Activated naive CD4-positive, alpha-beta T cell (primary cell): ENCODE measurements around the gene BMPR1A.
A peak's percentile ranks its signal among the peaks of the same experiment; 100 is the strongest.

Experiments used
- DNase-seq, 4 experiments: peaks; one replicate each; lab custom pipeline; 2025; lab: John Stamatoyannopoulos, UW

BMPR1A gene

DNA sequence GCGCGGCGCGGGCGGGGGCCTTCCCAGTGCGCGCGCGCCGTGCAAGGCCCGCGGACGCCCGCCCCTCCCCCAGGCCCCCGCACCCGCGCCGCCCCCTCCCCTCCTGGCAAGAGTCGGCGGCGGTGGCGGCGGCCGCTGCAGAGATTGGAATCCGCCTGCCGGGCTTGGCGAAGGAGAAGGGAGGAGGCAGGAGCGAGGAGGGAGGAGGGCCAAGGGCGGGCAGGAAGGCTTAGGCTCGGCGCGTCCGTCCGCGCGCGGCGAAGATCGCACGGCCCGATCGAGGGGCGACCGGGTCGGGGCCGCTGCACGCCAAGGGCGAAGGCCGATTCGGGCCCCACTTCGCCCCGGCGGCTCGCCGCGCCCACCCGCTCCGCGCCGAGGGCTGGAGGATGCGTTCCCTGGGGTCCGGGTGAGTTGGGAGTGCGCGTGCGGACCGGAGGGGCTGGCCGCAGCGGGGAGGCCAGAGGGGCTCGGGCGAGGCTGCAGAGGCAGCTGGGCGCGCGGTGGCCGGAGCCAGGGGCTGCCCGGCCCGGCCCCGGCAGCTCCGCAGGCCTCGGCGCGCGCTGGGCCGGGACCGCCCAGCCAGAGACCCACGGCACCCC, at the start of gene BMPR1A:
Gene BMPR1A (plus strand): TSS at position 109 of the 602 bp plus-strand sequence. CDS start 119,400 bp downstream, outside the sequence.
- DNase-seq: no peak

DNA sequence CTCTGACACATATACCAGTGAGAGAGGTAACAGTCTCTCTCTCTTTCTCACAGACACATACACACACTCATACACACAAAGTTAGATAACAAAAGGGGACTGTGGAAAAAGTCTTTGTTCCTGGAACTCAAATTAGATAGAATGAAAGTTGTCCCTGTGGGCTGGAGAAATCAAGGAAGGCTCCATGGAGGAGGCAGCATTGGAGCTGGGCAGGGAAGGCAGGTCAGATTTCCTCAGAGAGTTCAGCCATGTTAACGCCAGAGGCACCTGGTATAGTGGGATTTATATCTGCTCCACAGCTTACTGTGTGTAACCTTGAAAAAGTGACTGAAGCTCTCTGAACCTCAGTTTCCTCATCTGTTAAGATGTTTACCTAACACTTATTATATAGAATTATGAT, 49.4 kb upstream of the BMPR1A start:
- DNase-seq: no peak

- no peak for DNase-seq
These were observed 48.9 kb upstream of the BMPR1A start for GRCh38 chr10:86707505-86707904.

GRCh38 chr10:86708068-86708782, 48.2 kb upstream of the BMPR1A start:
- DNase-seq: no peak

DNA sequence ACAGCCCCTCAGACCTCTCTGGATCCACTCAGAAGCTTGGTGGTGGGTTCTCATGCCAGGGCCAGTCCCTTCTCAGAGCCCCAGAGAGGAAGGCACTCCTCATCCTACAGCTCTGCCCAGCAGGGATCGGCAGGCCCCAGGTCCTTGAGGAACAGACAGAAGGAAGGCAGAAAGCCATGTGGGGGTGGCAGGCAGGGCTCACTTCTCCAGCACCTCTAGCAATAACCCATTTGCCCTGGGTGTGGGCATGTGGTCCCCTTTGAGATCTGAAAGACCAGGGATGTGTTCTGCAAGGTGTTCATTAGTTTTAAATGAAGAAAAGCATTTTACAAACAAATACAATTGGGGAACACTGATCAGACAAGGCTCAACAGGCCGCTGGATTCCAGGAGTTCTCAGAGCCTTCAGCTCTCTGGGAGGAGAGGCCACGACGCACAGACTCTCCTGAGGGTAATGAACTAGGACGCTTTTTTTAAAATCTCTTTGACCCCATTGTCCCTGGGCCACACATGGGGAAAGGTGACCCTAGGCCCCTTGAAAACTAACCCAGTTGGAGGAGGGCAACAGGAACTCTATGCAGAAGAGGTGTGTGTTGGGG, 47.5 kb upstream of the BMPR1A start:
- no peak for DNase-seq

- no peak for DNase-seq
These were observed 46.8 kb upstream of the BMPR1A start for GRCh38 chr10:86709396-86710185.

GRCh38 chr10:86710987-86711512, 45.4 kb upstream of the BMPR1A start:
- DNase-seq: peak; percentile 49 to 80 (median 60)

DNA sequence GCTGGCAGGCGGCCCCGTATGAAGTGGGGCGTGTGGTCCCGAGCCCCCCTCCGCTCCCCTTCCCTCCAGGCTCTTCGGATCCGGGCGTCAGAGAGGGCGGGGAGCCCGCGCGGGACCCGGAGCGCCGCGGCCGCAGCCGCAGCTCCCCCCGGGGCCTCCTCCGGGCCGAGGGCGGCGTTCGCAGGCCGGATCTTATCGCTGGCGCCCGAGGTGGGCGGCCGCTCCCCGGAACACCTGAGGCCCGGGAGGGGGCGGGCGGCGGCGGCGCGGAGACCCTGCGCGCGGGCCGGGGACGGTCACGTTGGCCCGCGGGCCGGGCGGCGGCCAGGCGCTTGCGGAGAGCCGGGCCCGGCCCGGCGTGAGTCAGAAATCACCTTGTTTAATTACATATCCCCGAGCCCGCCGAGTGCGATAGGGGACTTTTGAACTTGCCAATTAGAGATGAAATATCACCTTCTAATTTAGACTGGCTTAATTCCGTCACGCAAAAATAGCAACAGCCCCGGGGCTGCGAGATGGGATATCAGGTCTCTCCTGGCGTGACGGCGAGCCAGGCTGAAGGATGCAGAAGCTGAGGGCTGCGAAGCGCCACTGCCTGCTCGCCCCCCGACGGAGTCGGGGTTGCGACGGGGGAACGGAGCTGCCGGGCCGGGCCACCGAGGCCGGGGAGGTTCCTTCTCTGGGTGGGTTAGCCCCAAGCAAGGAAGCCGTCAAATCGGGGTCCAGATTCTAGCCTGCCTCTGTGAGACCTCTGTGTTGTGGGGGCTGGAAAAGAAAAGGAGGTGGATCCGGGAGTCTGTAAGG, 44.7 kb upstream of the BMPR1A start:
- DNase-seq: peak in 3 of 4 experiments; percentile 28 to 45 (median 45)

DNA sequence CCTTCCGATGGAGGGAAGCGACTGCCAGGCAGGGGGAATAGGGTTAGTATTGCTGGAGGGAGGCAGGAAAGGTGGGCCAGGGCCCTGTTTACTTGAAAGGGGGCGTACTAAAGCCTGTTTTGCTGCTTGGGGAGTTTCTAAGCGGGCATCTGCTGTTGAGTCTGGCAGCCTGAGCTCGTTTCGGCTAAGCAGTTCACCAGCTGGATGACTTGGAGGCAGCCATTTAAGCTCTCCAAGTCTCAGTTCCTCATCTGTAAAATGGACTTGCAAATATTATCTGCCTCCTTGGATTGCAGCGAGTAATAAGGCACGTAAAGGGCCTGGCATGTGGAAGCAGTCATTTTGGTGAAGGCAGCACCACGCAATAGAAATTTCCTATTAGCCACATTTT, 44.1 kb upstream of the BMPR1A start:
- DNase-seq: no peak

DNA sequence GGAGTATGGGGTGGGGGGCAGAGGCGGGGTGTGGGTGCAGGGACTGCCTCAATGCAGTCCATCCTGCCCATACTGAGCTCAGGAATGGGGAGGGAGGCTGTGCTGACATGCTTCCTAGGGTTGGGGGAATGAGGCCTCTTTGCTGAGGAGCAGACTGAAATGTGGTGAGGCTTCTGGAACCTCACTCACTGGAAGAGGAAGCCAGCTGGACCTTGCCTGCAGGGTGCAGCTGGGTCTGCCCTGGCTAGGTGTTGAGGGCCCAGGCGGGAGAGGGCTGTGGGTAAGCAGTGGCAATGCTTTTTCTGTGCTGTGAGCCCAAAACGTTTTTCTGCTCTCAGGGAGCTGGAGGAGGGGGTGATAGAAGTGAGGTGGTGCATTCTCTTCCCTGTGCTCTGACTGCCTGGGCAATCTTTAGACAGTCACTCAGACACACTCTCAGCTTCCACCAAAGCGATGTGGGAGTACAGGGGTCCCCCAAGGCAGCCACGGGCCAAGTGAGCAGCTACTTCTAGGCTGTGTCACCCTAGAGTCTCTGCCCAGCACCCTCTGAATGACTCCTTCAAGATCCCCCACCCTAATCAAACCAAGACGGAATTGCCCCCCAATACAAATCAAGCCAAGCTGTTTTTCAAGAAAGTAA, 41.1 kb upstream of the BMPR1A start:
- no peak for DNase-seq

DNA sequence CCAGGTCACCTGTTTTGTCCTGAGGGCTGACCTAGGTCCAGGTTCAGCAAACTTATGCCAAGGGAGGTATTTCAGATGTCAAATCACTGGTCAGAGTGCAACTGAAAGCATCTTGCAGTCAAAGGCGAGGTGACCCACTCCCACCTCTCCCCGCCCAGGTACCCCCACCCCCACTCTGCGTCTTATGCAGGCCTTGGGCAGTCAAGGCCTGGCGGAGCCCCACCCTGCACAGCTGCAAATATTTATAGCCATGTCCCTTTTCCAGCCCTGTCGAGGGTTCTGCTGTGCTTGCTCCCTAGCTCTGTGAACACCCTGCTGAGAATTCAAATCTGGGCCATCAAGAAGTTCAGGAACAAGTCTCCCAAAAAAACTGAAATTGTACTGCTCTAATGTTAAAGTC, 40.6 kb upstream of the BMPR1A start:
- DNase-seq: no peak

DNA sequence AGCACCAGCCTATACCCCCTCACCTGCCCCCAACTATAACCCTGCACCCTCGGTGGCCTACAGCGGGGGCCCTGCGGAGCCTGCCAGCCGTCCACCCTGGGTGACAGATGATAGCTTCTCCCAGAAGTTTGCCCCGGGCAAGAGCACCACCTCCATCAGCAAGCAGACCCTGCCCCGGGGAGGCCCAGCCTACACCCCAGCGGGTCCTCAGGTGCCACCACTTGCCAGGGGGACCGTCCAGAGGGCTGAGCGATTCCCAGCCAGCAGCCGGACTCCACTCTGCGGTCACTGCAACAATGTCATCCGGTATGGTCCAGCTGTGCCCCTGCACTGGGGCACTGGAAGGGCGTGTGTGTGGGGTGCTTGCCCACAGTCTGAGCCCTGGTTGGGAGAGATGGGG, 40.0 kb upstream of the BMPR1A start:
- DNase-seq: no peak

DNA sequence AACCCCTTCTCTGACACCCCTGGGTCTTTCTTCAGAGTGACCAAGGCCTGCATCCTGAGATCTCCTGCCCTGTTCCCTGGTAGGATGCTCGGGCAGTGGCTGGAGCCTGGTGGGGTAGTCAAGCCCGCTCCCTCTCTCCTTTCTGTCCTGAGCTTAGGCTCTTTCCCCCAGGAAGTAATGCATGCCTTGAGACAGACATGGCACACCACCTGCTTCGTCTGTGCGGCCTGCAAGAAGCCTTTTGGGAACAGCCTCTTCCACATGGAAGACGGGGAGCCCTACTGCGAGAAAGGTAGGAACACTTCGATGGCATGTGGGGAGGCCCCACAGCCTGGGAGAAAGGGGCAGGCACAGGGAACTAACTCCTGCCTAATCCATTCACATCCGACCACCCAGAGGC, 37.9 kb upstream of the BMPR1A start:
- DNase-seq: no peak

- no peak for DNase-seq
These were observed 35.2 kb upstream of the BMPR1A start for GRCh38 chr10:86721232-86721631.

DNA sequence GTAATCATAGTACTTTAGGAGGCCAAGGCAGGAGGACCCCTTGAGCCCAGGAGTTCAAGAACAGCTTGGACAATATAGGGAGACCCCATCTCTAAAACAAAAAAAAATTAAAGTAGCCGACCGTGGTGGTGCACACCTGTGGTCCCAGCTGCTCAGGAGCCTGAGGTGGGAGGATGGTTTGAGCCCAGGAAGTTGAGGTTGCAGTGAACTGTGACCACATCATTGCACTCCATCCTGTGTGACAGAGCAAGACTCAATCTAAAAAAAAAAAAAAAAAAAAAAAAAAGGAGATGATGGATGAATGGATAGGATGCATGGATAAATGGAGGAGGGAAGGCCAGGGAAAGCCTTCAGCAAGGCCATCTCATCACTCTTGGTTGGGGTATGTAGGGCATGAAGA, 33.4 kb upstream of the BMPR1A start:
- no peak for DNase-seq

- no peak for DNase-seq
These were observed 32.0 kb upstream of the BMPR1A start for GRCh38 chr10:86724445-86724844.

DNA sequence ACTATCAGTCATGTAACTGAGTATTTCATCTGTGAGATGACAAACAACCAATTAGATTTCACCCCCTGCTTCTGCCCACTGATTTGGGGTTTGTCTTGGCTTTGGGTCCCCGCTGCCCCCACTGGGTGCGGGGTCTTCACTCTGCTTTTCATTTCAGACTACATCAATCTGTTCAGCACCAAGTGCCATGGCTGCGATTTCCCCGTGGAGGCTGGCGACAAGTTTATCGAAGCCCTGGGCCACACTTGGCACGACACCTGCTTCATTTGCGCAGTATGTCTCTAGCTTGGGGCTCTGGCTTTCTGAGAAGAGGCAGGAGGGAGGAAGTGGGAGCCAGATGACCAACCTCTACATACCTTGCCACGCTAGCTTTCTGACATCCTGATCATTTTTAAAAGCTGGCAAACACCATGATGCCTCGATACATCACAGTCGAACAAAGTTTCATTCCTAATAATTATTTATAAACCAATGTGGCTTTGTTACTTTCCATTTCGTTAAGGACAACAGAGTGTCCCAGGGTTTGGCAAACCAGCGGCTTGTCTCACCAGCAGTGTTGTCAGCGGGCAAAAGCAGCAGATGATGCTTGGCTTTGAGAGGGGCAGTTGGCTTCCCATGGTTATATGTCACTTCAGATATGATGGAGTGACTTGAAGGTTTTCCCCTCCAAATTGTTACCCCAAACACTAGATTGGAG, 30.3 kb upstream of the BMPR1A start:
- DNase-seq: no peak

DNA sequence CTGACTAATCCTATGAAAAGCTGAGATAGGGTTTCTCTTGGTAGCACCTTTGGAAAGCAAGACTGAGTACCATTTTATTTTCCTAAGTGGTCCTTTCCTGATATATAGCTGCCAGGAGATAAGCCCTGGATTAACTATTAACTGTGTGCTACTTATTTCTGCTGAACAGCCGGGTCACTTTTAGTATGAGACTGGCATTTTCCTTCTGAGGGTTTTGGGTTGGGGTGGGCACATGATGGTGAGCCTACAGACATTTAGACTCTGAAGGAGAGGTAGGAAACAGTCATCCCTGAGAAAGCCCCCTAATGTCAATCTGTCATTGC, 29.8 kb upstream of the BMPR1A start:
- no peak for DNase-seq

DNA sequence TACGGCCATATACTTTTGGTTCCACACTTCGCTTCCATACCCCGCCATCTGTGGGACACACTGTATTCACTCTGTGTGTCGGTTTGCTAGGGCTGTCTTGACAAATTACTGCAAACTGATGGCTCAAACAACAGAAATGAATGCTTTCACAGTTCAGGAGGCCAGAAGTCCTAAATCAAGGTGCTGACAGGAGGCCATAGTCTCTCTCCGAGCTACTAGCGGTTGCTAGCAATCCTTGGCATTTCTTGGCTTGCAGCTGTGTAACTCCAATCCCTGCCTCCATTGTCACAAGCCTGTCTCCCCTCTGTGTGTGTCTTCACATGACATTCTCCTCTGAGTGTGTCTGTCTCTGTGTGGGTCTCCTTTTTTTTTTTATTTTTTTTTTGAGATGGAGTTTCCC, 28.9 kb upstream of the BMPR1A start:
- DNase-seq: no peak

DNA sequence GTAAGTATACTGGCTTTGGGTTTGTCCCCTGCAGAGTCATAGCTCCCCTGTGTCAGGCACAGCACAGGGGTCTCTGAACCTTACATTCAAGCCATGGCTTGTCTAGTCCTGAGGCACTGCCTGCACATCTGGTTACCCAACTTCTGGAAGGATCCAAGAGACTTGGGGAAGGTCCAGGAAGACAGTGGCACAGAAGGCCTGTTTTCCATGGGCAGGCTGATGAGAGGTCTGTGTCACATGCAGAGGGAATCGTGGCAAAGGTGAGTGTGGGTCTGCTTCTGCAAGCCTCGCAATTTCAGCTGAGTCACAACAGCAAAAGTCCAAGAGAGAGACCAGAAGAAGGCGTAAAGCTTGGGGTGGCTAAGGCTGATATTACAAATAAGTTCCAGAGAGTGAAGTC, 28.4 kb upstream of the BMPR1A start:
- DNase-seq: no peak

DNA sequence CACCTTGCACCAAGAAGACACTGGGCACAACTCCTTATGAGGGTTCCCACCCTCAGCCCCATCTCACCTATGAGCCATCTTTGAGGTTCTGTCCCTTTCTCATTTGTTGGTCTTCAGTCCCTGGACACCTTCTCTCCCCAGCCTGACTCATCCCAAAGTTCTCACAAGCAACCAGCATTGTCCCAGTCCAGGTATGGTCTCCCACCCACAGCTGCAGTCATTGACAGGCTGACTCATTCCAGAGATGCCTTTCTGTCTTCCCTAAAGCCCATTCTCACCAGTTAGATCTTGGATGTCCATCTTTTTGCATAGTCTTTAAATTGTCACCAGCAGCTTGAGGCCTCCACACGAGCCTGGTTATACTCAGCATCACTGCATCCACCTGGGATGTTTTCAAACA, 26.7 kb upstream of the BMPR1A start:
- DNase-seq: no peak
